ENCODE results near the gene BRPF3.

Gene BRPF3

DNA sequence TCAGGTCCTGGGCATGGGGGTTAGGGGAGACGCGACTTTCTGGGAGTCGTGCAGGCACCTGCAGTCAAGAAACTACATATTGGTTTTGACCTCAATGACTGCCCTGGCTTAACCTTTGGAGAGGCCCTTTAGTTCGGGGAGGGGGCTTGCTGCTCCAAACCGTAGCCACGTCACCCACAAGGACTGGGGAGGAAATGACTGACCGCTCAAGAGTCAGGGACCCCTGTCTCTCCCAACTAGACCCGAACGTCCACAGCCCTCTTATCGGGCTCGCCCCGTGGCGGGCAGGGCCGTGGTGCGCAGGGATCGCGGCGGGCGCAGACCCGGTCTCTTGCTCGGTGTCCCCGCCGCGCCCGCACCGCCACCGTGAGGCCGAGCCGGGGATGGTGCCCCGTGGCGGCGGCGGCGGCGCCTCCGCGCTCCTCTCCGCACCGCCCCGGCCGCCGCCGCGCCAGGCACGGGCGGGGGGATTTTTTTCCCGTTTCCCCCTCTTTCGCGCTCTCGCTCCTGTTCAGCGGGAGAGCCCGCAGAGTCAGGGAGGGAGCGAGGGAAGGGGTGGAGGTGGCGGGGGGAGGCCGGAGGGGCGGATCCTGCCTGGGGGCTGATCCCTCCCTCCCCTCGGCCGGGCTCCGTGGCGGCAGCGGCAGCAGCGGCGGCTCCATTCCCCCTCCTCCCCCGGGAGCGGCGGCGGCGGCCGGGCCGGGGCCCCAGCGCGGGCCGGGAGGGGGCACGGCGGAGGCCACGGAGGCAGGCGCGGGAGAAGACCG lies at the start of gene BRPF3:
TSS of gene BRPF3 (plus strand) at position 632 of the 767 bp plus-strand sequence. CDS start 3,579 bp downstream, outside the sequence.
- peak in 1 of 2 donors; percentile 62 for DNase-seq (ENCODE audit: extremely low read depth in 1 of 2, low read depth in 1 of 2)

DNA sequence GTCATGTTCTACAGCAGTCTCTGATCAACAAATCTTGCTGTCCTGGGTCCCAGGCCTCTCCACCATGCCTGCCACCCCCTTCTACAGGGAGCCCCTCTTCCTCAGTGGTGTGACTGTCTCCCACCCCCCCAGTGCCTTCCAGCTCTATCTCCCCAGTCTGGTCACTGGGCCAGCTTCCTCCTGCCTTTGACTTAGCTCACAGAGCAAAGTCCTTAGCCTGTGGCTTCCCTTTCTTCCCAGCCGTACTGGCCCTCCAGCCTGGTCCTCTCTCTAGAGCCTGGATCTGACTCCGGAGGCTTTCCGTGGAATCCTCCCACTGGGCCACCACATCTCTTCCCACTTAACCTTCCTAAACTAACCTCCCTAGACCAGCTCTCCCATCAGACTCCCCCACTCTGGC lies 49.2 kb upstream of the BRPF3 start:
- no peak for DNase-seq (ENCODE audit: extremely low read depth in 1 of 2, low read depth in 1 of 2)

DNA sequence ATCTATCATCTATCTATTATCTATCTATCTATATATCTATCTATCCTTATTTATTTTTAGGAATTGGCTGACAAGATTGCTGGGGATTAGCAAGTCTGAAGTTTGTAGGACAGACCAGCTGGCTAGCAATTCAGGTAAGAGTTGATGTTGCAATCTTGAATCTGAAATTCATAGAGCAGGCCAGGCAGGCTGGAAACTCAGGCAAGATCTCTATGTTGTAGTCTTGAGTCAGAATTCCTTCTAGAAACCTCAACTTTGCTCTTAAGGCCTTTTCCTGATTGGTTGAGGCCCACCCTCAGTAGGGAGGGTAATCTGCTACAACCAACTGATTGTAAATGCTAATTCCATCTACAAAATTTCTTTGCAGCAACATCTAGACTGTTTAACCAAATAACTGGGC lies 47.1 kb upstream of the BRPF3 start:
- DNase-seq (ENCODE audit: extremely low read depth in 1 of 2, low read depth in 1 of 2): no peak

DNA sequence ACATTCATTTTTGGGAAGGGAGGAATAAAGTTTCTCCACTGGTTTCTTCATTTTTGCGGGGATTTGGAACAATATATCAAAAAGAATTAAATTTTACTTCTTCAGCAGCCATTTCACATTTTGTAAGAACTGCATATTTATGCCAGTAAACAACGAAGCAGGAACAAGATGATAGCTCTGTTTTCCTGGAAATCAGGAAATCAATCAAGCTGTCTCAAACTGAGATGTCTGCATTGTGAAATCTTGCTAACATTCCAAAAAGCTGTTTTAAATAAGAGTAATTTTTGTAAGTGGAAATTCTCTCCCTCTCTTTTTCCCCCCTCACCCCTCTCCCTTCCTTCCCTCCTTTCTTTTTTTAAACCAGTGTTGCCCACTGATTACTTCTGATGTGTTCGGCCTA lies 46.3 kb upstream of the BRPF3 start:
- no peak for DNase-seq (ENCODE audit: extremely low read depth in 1 of 2, low read depth in 1 of 2)

DNA sequence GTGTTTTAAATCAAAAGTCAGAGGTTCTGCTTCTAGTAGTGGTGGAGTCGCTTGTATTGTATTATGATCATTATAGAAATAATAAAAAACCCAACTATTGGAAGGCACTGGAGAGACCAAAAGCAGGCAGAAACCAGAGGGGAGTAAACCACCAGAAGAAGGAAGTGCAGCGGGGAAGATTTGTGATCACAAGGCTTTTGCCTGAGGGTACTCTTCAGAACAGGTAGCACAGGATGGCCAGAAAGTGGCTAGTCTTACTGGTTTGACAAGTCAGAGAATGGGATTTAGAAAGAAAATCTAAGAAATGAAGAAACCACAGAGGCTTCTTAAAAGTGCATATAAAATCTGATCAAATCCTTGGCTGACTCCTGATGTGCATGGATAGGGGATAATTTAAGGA lies 42.3 kb upstream of the BRPF3 start:
- no peak for DNase-seq (ENCODE audit: extremely low read depth in 1 of 2, low read depth in 1 of 2)

DNA sequence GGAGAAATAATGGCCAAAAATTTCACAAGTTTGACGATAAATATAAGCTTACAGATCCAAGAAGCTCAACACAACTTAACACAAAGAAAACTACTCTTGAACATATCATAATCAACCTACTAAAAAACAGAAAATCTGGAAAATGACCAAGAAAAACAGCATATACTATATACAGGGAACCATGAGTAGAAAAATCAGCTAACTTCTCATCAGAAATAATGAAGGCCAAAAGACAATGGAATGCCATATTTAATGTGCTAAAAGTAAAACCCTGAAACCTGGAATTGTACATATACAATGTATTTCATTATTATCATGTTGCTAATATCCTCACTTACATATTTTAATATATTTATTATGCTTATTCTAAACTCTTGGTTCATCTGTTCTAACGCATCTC lies 40.9 kb upstream of the BRPF3 start:
- no peak for DNase-seq (ENCODE audit: extremely low read depth in 1 of 2, low read depth in 1 of 2)

DNA sequence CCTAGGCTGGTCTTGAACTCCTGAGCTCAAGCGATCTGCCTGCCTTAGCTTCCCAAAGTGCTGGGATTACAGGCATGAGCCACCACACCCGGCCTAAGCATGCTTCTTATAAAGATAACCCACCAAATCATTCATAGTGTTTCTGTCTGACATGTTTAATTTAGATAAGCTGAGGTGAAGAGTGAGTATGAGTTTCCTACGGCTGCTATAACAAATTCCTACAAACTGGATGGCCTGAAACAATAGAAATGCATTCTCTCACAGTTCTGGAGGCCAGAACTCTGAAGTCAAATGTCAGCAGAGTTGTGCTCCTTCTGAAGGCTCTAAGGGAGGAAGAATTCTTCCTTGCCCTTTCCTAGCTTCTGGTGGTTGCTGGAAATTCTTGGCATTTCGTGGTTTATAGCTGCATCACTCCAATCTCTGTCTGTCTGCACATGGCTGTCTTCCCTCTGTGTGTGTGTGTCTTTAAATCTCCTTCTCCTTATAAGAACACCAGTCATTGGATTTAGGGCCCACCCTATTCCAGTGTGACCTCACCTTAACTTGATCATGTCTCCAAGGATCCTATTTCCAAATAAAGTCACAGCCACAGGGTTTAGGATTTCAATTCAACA lies 36.3 kb upstream of the BRPF3 start:
- DNase-seq (ENCODE audit: extremely low read depth in 1 of 2, low read depth in 1 of 2): no peak

DNA sequence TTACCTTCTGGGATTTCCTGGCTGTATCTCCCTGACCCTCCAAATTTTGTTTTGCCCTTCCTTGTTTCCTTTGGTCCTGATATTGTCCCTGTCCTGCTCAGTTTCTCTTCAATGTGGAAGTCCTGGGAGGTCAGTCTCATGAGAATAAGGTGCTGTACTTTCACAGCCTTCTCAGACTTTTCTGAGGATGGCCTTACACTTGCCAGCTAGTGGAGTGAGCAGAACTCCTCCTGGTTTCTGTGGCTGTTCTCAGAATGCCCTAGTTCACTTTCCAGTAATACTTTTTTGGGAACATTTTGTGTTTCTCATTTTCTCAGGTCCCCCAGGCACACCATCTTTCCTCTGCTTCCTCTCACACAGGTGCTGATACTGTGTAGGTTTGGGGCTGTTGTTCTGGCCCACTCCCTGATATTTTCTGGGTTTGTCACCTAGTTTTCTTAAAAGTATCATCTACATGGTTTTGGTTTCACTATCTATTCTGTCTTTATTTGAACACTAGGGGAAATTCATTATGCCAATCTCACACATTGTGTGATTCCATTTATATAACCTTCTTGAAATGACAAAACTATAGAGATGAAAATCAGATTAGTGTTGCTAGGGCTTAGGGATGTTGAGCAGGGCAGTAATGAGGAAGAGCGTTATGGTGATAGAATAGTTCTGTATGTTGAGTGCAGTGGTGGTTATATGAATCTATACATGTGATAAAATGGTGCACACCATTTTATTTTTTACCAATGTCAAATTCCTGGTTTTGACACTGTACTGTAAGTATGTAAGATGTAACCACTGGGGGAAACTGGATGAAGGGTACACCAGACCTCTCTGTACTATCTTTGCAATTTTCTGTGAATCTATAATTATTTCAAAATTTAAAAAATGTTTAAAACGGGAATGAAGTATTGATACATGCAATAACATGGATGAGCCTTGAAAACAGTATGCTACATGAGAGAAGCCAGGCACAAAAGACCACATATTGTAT lies 27.2 kb upstream of the BRPF3 start:
- no peak for DNase-seq (ENCODE audit: extremely low read depth in 1 of 2, low read depth in 1 of 2)

DNA sequence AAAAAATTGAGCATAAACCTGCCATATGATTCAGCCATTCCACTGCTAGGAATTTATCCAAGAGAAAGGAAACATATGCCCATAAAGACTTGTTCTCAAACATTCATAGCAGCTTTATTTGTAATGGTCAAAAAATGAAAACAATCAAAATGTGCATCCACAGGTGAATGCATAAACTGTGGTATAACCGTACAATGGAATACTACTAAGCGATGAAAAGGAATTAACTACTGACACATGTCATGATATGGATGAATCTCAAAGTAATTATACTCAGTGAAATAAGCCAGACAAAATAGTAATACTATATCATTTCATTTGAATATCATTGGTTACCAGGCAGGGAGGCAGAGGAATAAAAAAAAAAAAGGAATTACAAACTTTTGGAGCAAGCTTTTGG lies 25.8 kb upstream of the BRPF3 start:
- DNase-seq (ENCODE audit: extremely low read depth in 1 of 2, low read depth in 1 of 2): no peak

DNA sequence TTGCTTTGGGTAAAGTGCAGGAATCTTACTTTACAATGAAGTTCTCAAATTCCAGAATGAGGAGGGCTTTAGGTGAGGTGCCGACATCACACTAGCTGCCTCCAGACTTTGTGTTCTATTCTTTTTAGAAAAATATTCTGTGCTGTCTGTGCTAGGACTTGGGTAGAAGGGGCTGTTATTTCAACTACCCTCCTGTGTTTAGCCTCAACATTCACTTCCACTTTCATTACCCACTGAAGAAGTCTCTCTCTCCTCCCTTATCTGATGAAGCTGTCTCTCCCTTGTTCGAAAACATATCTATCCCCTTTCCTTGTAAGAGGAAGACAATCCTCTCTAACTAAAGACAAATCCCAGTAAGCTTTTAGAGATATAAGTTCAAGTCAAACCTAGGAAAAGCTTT lies 25.0 kb upstream of the BRPF3 start:
- no peak for DNase-seq (ENCODE audit: extremely low read depth in 1 of 2, low read depth in 1 of 2)

DNA sequence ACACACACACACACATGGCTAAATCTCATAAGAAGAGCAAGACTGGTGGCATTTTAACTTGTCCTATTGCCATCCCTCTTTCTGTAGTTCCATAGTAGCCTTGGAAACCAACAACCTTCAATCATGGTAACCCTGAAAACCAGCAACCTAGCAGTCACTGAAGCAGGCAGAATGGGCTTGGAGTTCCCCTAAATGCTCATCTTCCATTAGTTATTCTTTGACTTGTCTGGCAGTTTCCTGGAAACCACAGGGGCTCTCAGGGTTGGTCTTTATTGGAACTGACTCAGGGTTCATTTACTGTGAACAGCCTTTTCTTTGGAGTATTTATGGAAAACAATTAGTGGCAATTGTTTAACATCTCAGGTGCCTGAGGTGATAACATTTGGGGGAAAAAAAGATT lies 19.4 kb upstream of the BRPF3 start:
- no peak for DNase-seq (ENCODE audit: extremely low read depth in 1 of 2, low read depth in 1 of 2)

DNA sequence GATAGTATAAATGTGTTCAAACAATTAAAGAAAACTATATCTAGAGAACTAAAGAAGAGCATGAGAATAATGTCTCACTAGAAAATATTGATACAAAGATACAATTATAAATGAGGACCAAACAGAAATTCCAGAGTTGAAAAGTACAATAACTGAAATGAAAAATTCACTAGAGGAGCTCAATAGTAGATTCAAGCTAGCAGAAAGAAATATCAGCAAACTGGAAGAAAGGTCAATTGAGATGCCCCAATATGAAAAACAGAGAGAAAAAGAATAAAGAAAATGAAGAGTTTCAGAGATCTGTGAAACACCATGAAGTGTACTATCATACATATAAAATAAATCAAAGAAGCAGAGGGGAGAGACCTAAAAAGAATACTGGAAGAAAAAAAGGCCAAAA lies 18.0 kb upstream of the BRPF3 start:
- no peak for DNase-seq (ENCODE audit: extremely low read depth in 1 of 2, low read depth in 1 of 2)

DNA sequence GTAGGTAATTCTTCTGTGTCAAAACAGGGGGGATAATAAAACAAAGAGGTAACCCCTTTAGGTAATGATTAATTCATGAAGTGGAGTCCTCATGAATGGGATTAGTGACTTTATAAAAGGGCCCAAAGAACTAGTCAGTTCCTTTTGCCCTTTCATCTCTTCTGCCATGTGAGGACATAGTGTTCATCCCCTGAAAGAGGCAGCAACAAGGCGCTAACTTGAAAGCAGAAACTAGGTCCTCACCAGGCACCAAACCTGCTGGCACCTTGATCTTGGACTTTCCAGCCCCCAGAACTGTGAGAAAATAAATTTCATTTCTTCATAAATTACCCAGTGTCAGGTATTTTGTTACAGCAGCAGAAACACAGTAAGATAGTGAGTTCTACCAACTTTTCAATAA lies 16.4 kb upstream of the BRPF3 start:
- no peak for DNase-seq (ENCODE audit: extremely low read depth in 1 of 2, low read depth in 1 of 2)

DNA sequence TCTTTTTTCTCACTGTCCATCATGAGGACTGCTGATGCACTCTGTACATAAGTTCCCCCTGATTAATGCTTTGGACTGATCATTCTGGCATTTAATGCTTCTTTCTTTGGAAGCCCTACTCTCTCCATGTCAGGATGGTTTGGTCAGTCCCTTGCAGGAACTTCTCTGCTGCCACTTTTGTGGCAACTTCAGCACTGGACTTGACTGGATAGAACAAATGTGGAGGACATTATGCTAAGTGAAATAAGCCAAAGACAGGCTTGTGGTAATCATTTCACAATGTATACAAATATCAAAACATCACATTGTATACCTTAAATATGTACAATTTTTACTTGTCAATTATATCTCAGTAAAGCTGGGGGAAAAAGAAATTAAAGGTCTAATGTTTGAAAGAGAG lies 12.2 kb upstream of the BRPF3 start:
- DNase-seq (ENCODE audit: extremely low read depth in 1 of 2, low read depth in 1 of 2): no peak

DNA sequence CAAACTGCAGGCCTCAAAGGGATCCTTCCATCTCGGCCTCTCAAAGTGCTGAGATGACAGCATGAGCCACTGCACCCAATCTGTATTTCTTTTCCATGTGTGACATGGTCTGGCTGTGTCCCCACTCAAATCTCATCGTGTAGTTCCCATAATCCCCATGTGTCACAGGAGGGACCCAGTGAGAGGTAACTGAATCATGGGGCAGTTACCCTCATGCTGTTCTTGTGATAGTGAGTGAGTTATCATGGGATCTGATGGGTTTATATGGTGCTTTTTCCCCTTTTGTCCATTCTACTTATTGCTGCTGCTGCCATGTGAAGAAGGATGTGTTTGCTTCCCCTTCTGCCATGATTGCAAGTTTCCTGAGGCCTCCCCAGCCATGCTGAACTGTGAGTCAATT lies 10.3 kb upstream of the BRPF3 start:
- no peak for DNase-seq (ENCODE audit: extremely low read depth in 1 of 2, low read depth in 1 of 2)

DNA sequence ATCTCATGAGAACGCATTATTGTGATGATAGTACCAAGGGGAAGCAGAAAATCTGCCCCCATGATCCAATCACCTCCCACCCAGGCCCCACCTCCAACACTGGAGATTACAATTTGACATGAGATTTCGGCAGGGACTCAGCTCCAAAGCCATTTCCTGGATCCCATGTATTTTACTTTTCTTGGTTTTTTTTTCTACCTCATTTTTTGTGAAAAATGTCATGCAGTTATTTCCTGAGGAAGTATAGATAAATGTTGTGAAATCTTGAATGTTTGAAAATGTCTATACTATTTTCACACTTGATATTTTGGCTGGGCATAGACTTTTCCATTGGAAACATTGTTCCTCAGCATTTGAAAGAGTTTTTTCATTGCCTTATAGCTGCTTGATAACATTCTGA lies 9.1 kb upstream of the BRPF3 start:
- no peak for DNase-seq (ENCODE audit: extremely low read depth in 1 of 2, low read depth in 1 of 2)

DNA sequence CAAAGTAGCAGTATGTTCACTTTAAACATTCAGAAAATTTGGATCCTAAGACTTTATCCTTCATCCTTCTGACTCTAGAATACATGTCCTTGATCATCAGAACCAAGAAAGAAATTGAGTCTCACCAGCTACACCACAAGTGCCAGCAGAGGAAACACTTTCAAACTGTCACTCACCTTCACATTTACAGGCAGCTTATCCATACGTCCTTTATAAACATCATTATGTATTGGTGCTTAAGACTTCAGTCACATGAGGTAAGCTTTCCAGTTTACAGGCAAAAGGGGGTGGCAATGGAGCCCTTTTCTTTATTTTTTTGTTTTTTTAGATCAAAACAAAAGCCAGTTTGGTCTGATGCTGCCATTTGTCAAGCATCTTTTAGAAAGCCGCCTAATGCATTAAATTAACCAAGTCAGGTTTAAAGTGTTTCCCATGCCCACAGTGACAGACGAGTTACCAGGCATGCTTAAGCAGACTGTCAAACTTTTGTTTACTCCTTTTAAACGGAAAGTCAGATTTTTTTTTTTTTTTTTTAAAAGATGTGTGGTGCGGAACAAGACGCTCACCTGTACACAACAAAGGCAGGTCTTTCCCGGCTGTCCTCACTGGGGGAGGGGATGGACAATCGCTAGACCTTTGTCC lies 952 bp upstream of the BRPF3 start:
- no peak for DNase-seq (ENCODE audit: extremely low read depth in 1 of 2, low read depth in 1 of 2)

DNA sequence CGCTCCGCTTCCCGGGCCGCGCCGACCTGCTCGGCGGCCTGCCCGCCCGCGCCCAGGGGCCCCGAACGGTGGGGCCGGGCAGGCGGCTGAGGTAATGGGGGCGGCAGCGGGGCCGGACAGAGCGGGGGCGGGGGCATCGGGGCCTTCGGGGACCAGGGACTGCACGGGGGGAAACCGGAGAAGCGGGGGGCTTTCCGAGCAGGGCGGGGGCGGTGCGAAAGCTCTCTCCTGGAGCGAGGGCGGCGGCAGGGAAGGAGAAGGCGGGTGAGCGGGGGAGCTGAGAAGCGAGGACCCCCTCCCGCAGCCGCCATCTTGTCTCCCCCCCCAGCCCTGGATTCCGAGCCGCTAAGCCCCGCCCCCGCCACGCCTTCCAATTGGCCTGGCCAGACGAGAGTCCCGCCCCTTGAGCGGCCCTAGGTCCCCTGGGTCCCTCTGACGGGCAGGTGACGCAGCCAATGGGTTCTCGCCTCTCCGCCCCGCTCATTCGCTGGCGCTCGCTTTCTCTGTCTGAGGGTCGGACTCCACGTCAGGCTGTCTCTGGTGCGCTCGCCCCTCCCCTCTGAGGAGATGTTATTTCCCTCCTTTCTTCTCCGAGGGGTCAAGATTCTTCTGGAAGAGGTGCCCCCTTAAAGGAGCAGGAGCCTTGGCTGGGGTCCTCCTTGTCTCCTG lies 470 bp downstream of the BRPF3 start:
- peak; percentile 100 for DNase-seq (ENCODE audit: extremely low read depth in 1 of 2, low read depth in 1 of 2)

DNA sequence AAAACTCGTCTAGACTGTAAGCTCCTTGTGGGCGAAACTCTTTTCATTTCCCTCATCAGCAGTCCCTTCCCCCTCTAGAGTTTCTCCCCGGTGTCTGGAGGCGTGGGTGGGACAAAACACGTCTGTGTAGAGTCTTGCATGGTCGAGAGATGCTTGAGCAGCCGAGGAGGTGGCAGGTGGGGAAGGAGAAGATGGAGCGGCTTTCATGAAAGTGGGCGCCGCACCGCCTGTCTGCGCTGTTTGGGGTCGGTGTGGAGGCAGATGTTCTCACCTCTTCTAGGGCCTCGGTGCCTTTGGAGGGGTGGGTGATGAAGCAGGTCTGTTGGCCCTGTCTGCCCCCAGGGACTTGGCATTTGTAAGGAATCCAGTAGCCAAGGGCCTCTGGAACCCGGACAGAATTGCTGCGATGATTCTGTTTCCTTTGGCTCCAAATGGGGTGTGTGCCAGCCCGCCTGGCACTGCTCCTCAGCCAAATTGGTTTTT lies 1.2 kb downstream of the BRPF3 start:
- DNase-seq (ENCODE audit: extremely low read depth in 1 of 2, low read depth in 1 of 2): no peak

DNA sequence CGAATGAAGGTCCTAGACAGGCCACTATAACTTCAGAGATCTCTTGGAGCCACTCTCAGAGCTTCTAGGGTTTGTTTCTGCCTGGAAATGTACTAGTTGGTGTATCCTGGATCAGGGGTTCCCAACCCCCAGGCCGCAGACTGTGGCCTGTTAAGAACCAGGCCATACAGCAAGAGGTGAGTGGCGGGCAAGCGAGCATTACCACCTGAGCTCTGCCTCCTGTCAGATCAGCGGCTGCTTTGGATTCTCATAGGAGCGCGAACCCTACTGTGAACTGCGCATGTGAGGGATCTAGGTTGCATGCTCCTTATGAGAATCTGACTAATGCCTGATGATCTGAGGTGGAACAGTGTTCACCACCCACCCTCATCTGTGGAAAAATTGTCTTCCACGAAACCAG lies 2.4 kb downstream of the BRPF3 start:
- no peak for DNase-seq (ENCODE audit: extremely low read depth in 1 of 2, low read depth in 1 of 2)
